ENCODE measurements around the gene SPR. TPM values are rescaled to one million over a fixed set of nuclear protein-coding genes. Genes with fewer than 3 reads are reported as not detected.
"Not testable (repeated sequence)": the region's sequence is repeated elsewhere in the genome, so short reads cannot be mapped to it uniquely, and the experiment has no call there.

Gene SPR
- polyA plus RNA-seq, 4 donors, result 11.5 to 13.4 (median 12.3) TPM

DNA sequence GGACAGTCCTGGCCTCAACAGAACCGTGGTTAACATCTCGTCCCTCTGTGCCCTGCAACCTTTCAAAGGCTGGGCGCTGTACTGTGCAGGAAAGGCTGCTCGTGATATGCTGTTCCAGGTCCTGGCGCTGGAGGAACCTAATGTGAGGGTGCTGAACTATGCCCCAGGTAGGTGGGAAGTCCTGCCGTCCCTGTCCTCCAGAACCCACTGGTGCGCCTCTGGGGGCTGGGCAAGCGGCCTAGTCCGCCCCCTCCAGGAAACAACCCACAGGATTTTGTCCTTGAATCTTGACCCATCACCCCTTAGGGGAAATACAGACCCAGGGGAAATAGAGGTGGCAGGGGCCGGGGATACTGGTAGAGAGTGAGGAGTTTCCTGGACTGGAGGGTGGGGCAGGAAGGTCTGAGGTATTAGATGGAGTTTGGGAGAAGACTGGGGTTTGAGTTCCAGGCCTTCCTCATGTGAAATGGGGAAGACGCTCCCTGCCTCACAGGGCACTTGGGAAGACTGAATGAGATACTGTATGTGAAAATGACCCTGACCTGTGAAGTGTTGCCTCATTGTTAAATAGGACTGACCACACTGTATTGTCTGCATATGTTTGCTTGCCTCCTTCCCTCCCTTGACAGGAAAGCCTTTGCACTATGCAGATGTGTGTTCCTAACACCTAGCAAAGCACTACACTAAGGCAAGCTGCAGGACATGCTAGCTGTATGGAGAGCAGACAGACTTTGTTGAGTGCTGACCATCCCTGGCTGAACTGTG, 1.4 kb downstream of the SPR start:
- DNase-seq (ENCODE audit: low read depth in 4 of 4, low spot score in 3 of 4), result no peak

DNA sequence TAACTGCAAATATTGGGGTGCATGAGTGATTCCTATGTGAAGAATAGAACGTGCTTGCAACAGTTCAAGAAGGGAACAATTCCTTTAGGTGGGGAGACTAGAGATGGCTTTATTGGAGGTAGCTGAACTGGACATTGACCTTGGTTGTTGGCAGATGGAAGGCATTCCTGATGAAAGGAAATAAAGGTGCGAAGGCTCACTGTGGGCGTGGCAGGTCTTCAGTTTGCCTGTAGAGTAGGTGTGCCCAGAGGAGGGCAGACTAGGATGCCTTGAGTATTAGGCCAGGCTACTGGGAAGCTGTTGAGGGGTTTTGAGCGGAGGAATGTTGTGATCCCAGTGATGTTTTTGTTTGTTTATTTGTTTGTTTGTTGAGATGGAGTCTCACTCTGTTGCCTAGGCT, 2.8 kb downstream of the SPR start:
- no peak for DNase-seq (ENCODE audit: low read depth in 4 of 4, low spot score in 3 of 4)

DNA sequence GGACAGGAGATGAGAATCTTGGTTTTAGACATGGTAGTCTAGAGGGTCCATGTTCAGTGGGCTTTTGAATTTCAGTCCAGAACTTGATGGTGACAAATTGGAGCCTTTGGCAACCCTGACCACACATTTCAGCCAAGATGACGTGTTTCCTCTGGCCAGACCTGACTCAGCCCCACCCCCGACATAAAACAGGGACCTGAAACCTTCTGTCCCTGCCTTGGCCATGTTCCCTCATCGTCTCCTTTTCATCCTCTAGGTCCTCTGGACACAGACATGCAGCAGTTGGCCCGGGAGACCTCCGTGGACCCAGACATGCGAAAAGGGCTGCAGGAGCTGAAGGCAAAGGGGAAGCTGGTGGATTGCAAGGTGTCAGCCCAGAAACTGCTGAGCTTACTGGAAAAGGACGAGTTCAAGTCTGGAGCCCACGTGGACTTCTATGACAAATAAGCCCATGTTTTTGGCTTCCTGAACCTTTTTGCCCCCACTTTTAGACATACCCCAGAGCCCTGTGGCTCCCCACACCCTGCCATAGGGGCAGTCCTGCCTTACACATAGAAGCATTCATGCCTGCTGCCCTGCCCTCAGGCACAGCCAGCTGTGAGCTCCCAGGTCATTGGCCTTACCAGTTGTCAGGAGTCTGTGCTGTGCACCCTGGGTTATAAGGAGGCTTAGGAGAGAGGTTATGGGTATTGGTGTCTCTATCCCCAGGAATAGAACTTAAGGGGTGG, 4.0 kb downstream of the SPR start:
- DNase-seq (ENCODE audit: low read depth in 4 of 4, low spot score in 3 of 4), result no peak

DNA sequence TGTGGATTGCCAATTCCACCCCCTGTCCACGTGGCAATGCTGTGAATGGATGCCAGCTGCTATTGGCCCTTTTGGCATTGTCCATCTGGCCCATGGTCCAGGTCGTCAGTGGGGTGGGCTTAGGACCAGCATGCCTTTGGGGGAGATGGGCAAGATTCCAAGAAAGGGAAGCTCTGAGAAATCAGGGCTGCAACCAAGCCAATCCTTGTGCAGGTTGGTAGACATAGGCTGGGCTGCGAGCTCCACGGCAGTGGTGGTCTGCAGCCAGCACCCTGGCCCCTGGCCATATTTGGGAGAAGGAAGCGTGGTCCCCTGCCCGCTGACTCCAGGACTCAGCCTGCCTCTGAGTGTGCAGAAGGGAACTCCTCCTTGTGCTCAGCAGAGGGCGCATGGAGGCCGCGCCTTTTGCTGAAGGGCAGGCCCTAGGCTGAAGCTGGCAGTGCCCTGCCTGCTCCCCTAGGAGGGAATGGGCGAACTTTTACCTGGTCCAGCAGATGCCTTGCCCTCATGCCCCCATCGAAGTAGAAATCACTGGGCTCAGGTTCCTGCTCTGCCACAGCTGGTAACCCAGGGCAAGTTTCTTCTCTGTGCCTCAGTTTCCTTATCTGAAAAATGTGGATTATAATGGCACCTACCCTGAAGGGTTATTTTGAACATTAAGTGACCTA, 5.4 kb downstream of the SPR start:
- peak in 1 of 4 donors; percentile 25 for DNase-seq (ENCODE audit: low read depth in 4 of 4, low spot score in 3 of 4)

DNA sequence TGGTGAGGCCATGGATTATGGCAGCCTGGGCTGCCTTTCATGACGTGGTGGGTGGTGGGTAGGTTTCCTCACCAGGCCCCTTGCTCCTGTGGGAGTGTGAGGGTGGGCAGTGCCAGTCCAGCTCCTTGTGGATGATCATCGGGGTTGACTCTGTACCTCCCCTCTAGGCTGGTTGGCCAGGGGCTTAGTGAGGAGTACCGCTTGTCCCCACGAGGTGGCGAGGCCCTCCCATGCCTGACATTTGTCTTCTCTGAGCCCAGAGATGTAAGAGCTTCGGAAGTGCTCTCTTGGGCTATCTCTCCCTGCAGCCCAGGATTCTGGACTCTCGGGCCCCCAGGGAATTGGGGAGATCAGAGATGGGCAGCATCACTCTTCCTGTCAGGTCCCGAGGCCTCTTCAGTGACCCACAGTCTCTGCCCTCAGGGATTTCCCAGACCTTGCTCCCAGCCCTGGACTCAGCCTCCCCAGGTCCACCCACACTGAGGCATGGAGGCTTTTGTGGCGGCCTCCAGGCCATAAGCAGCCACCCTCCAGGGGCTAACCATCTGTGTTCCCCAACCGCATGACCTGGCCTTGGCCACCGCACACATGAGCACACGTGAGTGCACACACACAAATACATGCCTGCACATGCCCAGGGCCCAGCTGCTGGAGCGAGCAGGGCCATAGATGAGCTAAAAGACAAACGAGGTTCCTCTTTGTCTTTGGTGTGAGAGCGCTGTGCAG, 6.5 kb downstream of the SPR start:
- DNase-seq (ENCODE audit: low read depth in 4 of 4, low spot score in 3 of 4), result no peak

DNA sequence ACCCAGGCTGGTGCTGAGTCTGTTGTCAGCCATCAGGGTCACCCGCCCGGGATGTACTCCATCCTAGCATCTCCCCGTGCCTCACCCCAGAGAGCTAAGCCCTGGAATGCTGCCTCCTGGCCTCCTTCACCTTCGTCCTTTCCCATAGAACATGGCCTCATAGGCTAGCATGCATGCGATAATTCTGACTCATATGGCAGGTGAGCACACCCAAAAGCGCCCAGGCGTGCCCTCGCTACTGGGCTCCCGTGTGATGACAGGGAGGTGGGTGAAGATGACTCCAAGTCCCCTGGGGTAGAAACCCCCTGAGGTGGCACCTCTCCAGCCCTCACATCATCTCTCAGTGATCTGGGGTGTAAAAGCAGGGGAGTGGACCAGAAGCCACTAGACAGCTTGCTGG, 7.3 kb downstream of the SPR start:
- no peak for DNase-seq (ENCODE audit: low read depth in 4 of 4, low spot score in 3 of 4)

DNA sequence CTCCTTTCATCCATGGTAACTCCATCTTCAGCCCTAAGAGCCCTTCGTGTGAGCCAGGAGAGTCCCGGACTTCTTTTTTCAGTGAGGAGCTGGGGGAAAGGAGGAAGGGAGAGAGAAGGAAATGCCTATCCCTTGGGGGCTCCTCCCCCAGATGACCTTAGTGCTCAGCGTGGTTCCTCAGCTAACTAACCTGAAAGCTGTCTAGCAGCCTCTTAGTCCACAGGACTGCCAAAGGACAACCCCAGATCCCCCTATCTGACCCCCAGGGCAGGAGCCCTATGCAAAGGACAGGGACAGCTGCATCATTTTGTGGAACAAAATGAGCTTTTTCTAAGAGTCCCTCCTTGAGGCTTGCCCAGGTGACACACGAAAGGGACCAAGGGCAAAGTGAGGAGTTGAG, 7.9 kb downstream of the SPR start:
- no peak for DNase-seq (ENCODE audit: low read depth in 4 of 4, low spot score in 3 of 4)

DNA sequence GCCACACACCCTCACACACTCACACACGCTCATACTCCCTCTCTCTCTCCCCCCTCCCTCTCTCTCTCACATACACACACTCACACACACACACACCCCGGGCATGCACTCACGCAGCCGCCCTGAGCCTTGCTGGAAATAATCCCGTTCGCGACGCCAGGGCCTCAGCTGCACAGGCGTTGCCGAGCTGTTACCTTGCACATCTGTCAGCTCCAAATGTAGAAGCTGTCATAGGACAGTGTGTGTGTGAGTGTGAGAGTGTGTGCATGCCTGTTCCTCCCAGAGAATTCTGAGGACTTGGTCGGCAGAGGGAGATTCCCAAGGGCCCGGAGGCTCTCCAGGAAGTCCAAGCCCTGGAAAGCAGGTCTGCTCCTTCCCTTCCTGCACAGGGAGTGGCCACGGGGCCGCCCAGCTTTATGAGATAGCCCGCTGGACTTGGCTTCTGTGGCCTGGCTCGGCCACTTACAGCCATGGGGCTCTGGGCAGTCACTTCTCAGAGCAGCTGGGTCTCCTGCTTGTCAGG, 8.6 kb downstream of the SPR start:
- DNase-seq (ENCODE audit: low read depth in 4 of 4, low spot score in 3 of 4), result no peak

DNA sequence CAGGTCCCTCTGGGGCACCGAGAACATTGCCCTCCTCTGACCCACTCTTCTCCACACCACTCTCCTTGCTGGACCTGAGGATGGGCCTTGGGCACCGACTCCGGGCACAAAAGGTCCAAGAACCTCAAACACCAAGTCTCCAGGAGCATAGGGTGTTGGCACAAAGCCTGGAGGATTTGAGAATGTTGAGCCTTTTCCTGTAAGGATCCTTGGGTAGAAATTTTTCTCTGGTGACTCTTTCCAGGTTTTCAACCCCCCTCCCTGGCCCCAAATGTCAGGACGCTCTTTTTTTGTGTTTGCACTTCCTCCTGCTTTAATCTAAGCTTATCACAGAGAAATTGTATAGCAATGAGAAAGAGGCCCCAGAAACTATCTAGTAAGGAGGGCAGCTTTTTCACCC, 9.2 kb downstream of the SPR start:
- DNase-seq (ENCODE audit: low read depth in 4 of 4, low spot score in 3 of 4), result no peak

DNA sequence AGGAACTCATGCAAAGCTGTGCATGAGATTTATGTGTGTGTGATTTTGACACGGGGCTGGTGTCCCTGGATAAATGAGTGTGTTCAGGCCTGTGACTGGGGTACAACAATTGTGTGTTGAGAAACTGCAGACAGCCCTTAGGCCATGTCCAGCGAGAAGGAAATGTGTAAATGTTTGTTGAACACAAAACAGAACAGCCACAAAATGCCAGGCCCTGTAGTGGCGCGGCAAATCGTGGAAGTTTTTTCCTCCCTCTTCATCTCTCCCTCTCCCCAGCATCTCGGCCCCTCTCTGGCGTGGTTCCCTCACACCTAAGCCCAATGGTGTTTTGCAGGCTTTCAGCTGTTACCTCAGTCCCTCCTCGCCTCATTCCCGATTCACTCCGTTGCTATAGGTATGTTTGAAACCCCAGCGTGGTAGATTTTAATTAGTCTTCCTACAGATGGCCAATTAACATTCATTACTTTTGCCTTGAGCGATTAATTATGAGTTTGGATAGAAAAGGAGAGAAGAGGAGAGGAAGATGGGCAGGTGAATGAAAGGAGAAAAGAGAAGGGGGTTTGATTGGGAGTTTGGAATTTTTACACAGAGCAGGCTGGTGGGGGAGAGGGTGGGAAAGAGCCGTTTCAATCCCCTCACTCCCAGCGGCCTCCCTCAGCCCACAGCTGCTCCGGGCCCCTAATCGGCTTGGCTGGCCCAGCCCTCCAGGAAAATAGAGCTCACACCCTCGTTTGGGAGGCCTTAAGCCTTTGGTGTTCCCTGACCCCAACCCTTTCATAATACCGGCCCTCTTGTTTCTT, 10.8 kb downstream of the SPR start:
- no peak for DNase-seq (ENCODE audit: low read depth in 4 of 4, low spot score in 3 of 4)

DNA sequence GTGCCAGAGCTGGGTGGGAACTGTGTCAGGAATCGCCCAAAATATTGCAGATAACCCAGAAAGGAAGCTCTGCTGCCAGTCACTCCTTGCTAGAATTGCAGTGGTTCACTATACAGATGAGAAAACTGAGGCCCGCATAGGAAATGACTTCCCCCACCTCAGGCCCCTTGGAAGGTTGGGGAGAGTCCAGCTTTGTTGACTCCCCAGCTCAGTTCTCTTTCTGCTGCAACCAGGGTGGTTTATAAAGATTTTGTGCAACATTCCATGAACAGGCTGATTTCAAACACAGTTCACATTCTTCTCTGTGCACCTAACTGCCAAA, 11.3 kb downstream of the SPR start:
- DNase-seq (ENCODE audit: low read depth in 4 of 4, low spot score in 3 of 4), result no peak

DNA sequence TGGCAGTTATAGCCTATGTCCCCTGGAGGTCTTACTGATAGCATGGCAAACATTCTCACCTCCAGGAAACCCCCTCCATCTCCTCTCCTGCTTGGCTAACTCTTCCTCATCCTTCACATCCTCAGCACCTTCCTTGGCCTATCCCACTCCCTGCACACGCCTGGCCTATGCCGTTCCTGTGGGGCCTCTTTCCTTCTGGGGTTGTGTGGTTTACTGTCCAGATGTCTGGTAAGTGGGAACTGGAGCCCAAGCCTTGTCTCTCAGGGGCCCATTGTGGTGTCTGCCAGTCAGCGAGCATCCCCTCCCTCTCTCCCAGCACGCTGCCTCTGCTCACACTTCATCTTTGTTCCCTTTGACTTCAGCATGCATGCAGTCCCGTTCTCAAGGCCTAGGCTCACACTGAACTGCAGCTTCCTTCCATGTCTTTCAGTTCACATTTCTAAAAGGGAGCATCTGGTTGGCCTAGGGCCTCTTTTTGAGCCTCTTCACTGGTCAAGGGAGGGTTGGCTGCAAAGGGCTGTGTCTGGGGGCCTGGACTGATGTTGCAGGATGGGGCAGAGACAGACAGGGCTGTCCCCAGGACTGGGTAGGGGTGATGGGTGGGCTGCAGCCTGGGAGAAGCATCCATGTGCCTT, 13.1 kb downstream of the SPR start:
- DNase-seq (ENCODE audit: low read depth in 4 of 4, low spot score in 3 of 4), result no peak

DNA sequence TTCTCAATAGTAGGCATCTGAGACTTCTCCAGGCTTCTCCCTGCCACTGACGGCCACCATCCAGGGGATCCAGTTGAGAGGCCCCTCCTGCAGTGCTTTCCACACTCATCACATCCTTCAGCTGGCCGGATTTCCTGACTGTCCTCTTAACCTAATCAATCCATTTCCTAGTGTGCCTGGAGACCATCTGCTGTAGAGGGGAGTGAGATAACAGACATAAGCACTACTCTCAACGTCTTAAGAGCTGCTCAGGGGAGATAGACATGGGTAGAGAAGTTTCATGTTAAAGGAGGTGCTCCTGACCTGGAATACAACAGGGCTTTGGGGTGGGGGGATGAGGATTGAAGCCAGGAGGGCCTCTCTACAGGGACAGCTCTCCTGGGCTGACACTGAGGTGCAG, 14.2 kb downstream of the SPR start:
- no peak for DNase-seq (ENCODE audit: low read depth in 4 of 4, low spot score in 3 of 4)

DNA sequence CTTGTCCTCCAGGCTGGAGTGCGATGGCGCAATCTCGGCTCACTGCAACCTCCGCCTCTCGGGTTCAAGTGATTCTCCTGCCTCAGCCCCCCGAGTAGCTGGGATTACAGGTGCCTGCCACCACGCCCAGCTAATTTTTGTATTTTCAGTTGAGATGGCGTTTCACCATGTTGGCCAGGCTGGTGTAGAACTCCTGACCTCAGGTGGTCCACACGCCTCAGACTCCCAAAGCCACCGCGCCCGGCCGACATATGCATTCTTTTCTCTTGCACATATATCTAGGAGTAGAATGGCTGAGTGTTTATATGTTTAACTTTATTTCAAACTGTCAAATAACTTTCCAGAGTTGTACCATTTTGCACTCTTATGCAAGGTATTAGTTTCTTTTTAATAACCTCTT, 20.2 kb downstream of the SPR start:
- not testable (repeated sequence) for DNase-seq (ENCODE audit: low read depth in 4 of 4, low spot score in 3 of 4)

DNA sequence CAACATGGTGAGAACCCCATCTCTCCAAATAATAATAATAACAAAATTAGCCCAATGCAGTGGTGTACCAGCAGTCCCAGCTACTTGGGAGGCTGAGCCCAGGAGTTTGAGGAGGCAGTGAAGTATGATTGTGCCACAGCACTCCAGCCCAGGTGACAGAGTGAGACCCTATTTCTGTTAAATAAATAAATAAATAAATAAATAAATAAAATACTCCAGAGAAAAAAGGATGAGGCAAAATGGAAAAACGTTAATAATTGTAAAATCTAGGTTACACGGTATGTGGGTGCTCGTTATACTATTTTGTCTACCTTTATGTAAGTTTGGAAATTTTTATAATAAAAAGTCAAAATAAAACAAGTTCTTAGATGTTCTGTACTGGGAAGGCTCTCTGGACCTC, 21.5 kb downstream of the SPR start:
- no peak for DNase-seq (ENCODE audit: low read depth in 4 of 4, low spot score in 3 of 4)

DNA sequence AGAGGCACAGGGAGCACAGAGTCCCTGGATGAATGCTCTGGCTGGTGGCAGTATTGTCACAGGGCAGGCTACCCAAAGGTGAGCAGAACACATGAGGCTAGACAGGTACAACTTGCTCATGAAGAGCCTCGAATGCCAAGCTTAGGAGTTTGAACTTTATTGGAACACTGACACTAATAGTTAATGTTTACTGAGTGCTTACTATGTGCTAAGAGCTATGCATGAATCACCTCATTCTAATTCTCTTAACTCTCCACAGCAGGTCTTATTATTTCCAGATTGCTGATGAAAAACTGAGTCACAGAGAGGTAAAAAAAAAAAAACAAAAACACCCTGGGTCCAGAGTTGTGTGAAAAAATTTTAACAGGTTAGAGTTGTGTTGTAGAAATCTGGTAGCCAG, 24.0 kb downstream of the SPR start:
- no peak for DNase-seq (ENCODE audit: low read depth in 4 of 4, low spot score in 3 of 4)

DNA sequence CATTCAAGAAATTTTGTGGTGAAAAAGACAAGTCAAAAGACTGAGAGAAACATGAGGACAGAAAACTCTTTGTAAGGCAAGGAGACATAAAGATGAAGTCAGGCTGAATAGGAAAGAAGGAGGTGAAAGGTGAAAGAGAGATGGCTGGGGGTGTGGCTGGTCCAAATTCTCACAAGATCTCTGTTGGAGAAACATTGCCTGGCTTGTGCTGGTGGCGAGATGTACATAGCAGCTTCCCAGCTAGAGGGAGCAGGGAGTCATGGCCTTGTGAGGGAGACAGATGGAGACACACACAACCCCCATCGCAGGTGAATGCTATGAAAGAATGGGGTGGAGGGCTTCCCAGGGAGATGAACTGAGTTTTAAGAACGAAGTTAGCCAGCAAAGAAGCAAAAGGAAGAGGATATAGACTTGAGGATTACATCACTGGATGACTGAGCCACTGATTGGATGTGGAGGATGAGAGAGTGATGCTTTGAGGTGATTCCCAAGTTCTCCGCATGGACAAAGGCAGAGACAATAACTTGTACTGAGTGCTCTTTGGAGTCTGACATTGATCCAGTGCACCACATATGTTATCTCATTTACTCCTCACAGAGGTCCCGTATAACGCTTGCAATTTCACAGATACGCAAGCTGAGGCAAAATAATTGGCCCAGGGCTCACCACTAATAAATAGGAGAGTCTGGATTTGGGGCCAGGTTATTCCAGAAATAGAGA, 26.4 kb downstream of the SPR start:
- DNase-seq (ENCODE audit: low read depth in 4 of 4, low spot score in 3 of 4), result no peak

DNA sequence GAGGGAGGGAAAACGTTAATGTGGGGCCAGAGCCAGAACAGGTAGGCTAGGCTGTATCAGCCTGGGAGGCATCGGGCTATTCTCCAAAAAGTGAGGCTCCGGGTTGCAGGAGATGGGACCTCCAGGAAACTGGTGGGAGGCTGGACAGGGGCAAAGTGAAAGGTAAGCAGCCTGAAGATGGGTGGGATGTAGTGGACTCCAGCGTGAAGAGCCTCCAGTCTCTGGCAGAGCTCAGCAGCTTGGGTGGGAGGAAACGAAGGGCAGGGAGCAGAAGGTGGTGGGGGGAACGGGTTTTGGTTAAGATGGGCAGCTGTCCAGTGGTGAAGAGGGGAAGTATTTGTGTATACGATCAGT, 27.0 kb downstream of the SPR start:
- no peak for DNase-seq (ENCODE audit: low read depth in 4 of 4, low spot score in 3 of 4)

DNA sequence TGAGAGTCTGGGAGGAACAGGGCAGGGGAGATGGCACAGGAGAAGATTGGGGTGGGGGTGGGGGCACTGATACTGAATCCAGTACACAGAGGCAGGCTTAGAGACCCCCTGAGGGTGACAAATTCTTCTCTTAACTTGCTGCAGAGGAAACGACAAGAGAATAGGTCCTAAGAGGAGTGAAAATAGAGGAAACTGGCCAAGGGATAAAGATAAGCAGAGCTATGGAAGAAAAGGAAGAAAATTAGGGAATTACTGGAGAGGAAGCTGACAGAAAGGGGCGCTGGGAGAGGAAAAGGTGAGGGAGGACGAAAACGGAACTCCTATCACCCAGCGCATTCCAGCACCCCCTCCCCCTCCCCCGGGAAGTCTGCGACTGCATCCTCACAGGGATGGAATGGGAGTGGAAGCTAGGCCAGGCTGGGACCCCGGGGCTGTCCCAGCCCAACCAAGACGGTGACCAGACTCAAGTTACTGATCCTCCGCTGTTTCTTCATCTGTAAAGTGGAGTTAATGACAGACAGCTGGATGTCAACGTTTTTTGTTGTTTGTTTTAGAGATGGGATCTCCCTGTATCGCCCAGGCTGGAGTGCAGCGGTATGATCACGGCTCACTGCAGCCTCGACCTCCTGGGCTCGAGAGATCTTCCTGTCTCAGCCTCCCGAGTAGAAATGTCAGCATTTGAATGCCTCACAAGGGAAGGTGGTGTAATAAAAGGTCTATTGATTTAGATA, 27.5 kb downstream of the SPR start:
- DNase-seq (ENCODE audit: low read depth in 4 of 4, low spot score in 3 of 4), result no peak
